HG03575 (cell line): Measurements from ENCODE around the gene DLG2.

Source experiments
- ATAC-seq: cut with Tn5 transposase; IDR thresholded peaks from one replicate; pipeline ENCODE4 v1.9.1; 2021; ENCODE audit not compliant: unreplicated experiment, insufficient number of reproducible peaks, low FRiP score; ENCODE audit errors: extremely low read depth

Gene DLG2

GRCh38 chr11:85590848-85591483, 36.2 kb downstream of the DLG2 start:
- no peak for ATAC-seq

DNA sequence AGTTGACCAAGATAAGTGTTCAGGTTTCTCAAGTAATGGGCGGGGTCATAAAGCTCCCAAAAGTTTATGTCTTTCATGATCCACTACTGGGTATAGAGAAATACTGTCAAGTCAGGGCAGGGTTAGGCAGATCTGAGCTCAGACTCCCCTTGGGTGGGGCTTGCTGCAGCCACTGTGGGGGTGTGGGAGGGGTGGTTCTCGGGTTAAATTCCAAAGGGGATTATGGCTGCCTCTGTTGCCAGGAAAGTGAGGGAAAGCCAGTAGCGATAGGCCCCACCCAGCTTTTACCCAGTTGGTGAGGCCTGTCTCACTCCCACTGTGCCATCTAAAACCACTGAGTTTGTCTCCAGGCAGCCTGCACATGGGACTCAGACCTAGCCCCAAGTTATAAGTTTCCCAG, 37.8 kb downstream of the DLG2 start:
- no peak for ATAC-seq

DNA sequence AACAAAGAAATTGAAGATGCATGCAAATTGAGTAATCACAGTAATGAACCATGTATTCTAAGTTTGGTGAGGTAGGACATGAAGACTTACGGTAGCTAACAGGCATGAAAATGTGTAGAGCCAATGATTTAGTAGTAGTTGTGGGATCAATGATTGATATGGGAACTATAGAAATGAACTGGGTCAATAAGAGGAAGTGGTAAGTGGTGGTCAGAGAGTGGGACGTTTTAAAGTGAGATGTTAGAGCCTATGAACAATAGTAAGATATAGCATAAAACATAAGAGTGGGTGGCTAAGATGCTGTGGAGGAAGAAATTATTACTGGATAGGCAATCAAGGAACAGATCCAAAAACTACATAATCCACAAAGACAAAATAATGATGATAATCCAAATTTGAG, 45.0 kb downstream of the DLG2 start:
- no peak for ATAC-seq

- no peak for ATAC-seq
These were observed 51.8 kb downstream of the DLG2 start for GRCh38 chr11:85575388-85575787.

- ATAC-seq: no peak
These were observed 55.1 kb downstream of the DLG2 start for GRCh38 chr11:85572056-85572455.

- ATAC-seq: no peak
These were observed 57.6 kb downstream of the DLG2 start for GRCh38 chr11:85569525-85569924.

GRCh38 chr11:85558411-85558810, 68.7 kb downstream of the DLG2 start:
- no peak for ATAC-seq

DNA sequence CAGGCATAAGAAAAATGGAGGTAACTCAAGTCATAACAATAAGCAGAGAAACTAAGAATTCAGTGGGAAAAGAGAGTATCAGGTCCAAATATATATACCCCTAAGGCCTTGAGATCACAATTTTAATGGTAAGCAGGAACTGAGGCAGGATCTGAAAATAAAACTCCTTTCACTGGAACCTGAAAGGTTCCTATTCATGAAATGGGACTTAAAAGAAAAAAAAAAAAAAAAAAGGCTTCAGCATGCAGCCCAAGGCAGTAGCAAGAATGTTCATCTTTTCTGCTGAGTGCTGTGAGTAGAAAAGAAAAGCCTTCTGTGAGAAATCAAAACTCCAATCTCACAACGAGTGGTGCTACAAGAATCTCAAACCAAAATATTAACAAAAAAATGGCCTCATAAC, 75.3 kb downstream of the DLG2 start:
- ATAC-seq: no peak

DNA sequence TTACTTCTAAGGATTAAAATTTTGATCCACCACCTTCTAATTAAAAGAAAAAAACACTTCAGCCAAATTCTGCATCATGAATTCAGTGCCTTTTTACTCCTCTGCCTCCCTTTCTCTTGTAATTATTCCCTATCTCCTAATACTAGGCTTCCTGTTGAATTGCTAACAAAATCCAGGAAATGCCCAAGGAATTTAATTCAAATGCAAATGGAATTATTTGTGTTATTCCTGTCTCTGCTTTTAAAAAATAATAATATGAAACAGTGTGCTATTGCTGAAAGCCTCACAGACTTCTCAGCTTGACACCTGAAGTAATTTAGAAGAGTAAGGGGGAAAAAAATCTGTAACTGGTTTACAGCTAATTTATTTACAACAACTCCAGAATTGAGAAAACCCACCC, 85.5 kb downstream of the DLG2 start:
- ATAC-seq: no peak

DNA sequence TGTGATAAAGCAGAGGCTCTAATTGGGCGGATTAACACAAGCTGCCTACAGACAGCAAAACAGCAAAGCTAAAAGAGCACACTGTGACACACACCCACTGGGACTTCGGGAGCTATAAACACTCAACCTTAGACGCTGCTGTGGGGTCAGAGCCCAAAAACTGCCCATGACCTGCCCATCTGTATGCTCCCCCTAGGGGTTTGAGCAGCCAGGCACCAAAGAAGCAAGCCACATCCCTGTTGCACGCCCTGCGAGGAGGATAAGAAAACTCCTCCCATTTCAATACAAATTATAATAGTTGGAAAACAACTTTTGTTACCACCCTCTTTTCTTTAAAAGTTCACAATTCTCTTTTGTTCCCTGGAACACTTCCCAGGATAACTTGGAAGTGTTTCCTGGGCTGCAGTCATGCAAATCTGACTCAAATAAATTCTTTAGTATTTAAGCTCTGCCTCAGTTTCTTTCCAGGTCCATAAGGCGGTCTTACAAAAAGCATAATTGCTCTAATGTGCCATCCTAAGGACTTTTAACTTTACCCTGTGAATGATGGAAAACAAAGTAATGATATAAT, 86.4 kb downstream of the DLG2 start:
- ATAC-seq: no peak

DNA sequence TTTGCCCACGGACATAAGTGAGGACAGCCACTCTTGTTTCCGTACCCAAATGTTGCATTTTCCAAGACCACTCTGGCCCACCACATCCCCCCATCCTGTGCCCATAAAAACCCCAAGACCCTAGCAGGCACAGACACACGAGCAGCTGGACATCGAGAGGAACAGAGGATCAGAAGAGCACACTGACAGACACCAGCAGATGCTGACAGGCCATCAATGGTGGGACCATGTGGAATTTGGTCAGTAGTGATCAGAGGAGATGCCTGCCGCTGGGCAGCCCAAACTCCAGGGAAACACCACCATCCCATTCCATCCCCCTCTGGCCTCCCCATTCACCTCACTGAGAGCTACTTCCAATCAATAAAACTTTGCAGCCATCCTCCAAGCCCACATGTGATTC, 87.0 kb downstream of the DLG2 start:
- ATAC-seq: no peak

GRCh38 chr11:85539740-85540139, 87.4 kb downstream of the DLG2 start:
- no peak for ATAC-seq

DNA sequence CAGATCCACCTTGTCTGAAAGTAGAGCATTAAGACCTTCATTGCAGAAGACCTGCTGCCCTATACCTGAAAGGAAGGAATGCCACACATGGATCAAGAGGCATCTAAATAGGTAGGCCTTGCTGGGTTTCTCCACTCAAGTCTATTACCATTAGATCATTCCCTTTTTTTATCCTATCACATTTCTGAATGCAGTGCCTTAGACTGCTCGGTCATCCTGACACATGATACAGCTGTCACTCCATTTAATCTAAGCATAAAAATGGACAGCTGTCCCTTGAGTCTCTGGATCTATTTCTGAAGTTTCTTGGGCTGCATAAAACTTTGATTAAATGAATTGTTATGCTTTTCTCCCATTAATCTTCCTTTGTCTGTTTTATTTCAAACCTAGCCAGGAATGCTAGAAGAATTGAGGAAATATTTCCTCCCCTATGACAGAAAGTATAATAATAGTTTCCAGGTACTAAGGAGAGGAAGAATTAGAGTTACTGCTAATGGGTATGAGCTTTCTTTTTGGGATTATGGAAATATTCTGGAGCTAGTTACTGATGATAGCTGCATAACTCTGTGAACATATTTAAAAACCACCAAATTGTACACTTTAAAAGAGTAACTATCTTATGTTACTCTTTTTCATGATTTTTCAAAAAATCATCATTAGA, 88.0 kb downstream of the DLG2 start:
- no peak for ATAC-seq

GRCh38 chr11:85536438-85536837, 90.7 kb downstream of the DLG2 start:
- ATAC-seq: no peak

- no peak for ATAC-seq
These were observed 92.3 kb downstream of the DLG2 start for GRCh38 chr11:85534806-85535205.

- ATAC-seq: no peak
These were observed 95.8 kb downstream of the DLG2 start for GRCh38 chr11:85531191-85531897.

GRCh38 chr11:85530634-85531033, 96.5 kb downstream of the DLG2 start:
- no peak for ATAC-seq

DNA sequence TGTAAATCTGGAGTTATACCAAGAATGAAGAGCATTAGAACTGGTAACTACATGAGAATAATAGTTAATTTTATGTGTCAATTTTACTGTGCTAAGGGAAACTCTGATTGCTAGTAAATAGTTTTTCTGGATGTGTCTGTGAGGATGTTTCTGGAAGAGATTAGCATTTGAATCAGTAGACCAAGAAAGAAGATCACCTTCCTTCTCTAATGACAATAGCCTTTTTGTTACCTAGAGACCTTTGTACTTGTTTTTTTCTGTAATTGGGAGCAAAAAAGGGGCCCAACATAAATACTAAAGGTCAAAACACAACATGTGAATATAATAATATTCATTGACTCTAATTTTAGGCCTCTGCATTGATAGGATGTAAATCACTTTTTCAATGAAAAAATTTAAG, 100.6 kb downstream of the DLG2 start:
- ATAC-seq: no peak

GRCh38 chr11:85525686-85526085, 101.5 kb downstream of the DLG2 start:
- no peak for ATAC-seq

- ATAC-seq: no peak
These were observed 109.9 kb downstream of the DLG2 start for GRCh38 chr11:85517272-85517671.
